ENCODE data around the gene SLCO3A1.

SLCO3A1 gene

GRCh38 chr15:91891101-91891500 is 37.6 kb downstream of the SLCO3A1 start:
- Histone ChIP-seq H3K27ac (ENCODE audit: low read length) (no peak overlapping the region), H4K20me1 (ENCODE audit: insufficient read depth, low read length) (no peaks in the 10 kb centered on the region), H3K27me3 (ENCODE audit: insufficient read depth, low read length, poor library complexity) (no peaks in the 10 kb centered on the region), H3K4me2 (ENCODE audit: insufficient read depth, low read length) (no peak overlapping the region), H3K4me3 (ENCODE audit: low read depth in 1 of 2, low read length in 2 of 2) (no peak overlapping the region), H3K9me3 (ENCODE audit: insufficient read depth, low read length, severe bottlenecking) (no peaks in the 10 kb centered on the region), H2AFZ (ENCODE audit: low read depth, low read length) (no peak overlapping the region), H3K36me3 (ENCODE audit: insufficient read depth, low read length) (no peaks in the 10 kb centered on the region), H3K79me2 (ENCODE audit: insufficient read depth, low read length) (no peaks in the 10 kb centered on the region), H3K4me1 (ENCODE audit: insufficient read depth, low read length) (no peaks in the 10 kb centered on the region), H3K9ac (ENCODE audit: low read depth, low read length) (no peak overlapping the region)
- TF ChIP-seq EZH2 (IDR thresholded peaks at IDR 0.05; ENCODE audit: borderline replicate concordance, low read depth, low read length, severe bottlenecking), result no peak
- ATAC-seq (ENCODE audit: insufficient read depth, low read depth), result no peak
- DNase-seq, result no peak

GRCh38 chr15:91891788-91892345 is 38.4 kb downstream of the SLCO3A1 start:
- Histone ChIP-seq H3K4me3 (ENCODE audit: low read depth in 1 of 2, low read length in 2 of 2) (no peak overlapping the region), H3K4me1 (ENCODE audit: insufficient read depth, low read length) (no peaks in the 10 kb centered on the region), H3K27ac (ENCODE audit: low read length) (no peak overlapping the region), H3K9me3 (ENCODE audit: insufficient read depth, low read length, severe bottlenecking) (no peaks in the 10 kb centered on the region), H3K79me2 (ENCODE audit: insufficient read depth, low read length) (no peaks in the 10 kb centered on the region), H3K36me3 (ENCODE audit: insufficient read depth, low read length) (no peaks in the 10 kb centered on the region), H4K20me1 (ENCODE audit: insufficient read depth, low read length) (no peaks in the 10 kb centered on the region), H3K27me3 (ENCODE audit: insufficient read depth, low read length, poor library complexity) (no peaks in the 10 kb centered on the region), H3K9ac (ENCODE audit: low read depth, low read length) (no peak overlapping the region), H3K4me2 (ENCODE audit: insufficient read depth, low read length) (no peak overlapping the region), H2AFZ (ENCODE audit: low read depth, low read length) (no peak overlapping the region)
- DNase-seq, result no peak
- TF ChIP-seq EZH2 (IDR thresholded peaks at IDR 0.05; ENCODE audit: borderline replicate concordance, low read depth, low read length, severe bottlenecking) (no peak), CTCF (IDR thresholded peaks at IDR 0.05; ENCODE audit: borderline replicate concordance, extremely low read depth, low read length, poor library complexity, severe bottlenecking) (no peak)
- no peak for ATAC-seq (ENCODE audit: insufficient read depth, low read depth)

- Histone ChIP-seq H3K27ac (ENCODE audit: low read length) (no peak overlapping the region), H3K4me1 (ENCODE audit: insufficient read depth, low read length) (no peaks in the 10 kb centered on the region), H3K9ac (ENCODE audit: low read depth, low read length) (no peak overlapping the region), H3K27me3 (ENCODE audit: insufficient read depth, low read length, poor library complexity) (no peaks in the 10 kb centered on the region), H3K4me3 (ENCODE audit: low read depth in 1 of 2, low read length in 2 of 2) (no peak overlapping the region), H3K9me3 (ENCODE audit: insufficient read depth, low read length, severe bottlenecking) (no peaks in the 10 kb centered on the region), H3K4me2 (ENCODE audit: insufficient read depth, low read length) (no peak overlapping the region), H4K20me1 (ENCODE audit: insufficient read depth, low read length) (no peaks in the 10 kb centered on the region), H3K36me3 (ENCODE audit: insufficient read depth, low read length) (no peaks in the 10 kb centered on the region), H2AFZ (ENCODE audit: low read depth, low read length) (no peak overlapping the region), H3K79me2 (ENCODE audit: insufficient read depth, low read length) (no peaks in the 10 kb centered on the region)
- no peak for ATAC-seq (ENCODE audit: insufficient read depth, low read depth)
- no peak for DNase-seq
- TF ChIP-seq CTCF (IDR thresholded peaks at IDR 0.05; ENCODE audit: borderline replicate concordance, extremely low read depth, low read length, poor library complexity, severe bottlenecking) (no peak), EZH2 (IDR thresholded peaks at IDR 0.05; ENCODE audit: borderline replicate concordance, low read depth, low read length, severe bottlenecking) (no peak)
Observed at GRCh38 chr15:91892436-91892835, 38.9 kb downstream of the SLCO3A1 start.

GRCh38 chr15:91894606-91895005 is 41.1 kb downstream of the SLCO3A1 start:
- no peaks in the 10 kb centered on the region for H4K20me1 ChIP-seq (ENCODE audit: insufficient read depth, low read length)
- H3K27me3 ChIP-seq (ENCODE audit: insufficient read depth, low read length, poor library complexity), result no peaks in the 10 kb centered on the region
- DNase-seq (no peak), ATAC-seq (ENCODE audit: insufficient read depth, low read depth) (no peak)
- no peaks in the 10 kb centered on the region for H3K4me1 ChIP-seq (ENCODE audit: insufficient read depth, low read length)
- no peaks in the 10 kb centered on the region for H3K36me3 ChIP-seq (ENCODE audit: insufficient read depth, low read length)
- TF ChIP-seq EZH2 (IDR thresholded peaks at IDR 0.05; ENCODE audit: borderline replicate concordance, low read depth, low read length, severe bottlenecking) (no peak), CTCF (IDR thresholded peaks at IDR 0.05; ENCODE audit: borderline replicate concordance, extremely low read depth, low read length, poor library complexity, severe bottlenecking) (no peak)
- H3K4me2 ChIP-seq (ENCODE audit: insufficient read depth, low read length), result no peak overlapping the region
- H3K9me3 ChIP-seq (ENCODE audit: insufficient read depth, low read length, severe bottlenecking), result no peaks in the 10 kb centered on the region
- no peak overlapping the region for H3K27ac ChIP-seq (ENCODE audit: low read length)
- no peak overlapping the region for H2AFZ ChIP-seq (ENCODE audit: low read depth, low read length)
- no peak overlapping the region for H3K9ac ChIP-seq (ENCODE audit: low read depth, low read length)
- H3K79me2 ChIP-seq (ENCODE audit: insufficient read depth, low read length), result no peaks in the 10 kb centered on the region
- H3K4me3 ChIP-seq (ENCODE audit: low read depth in 1 of 2, low read length in 2 of 2), result no peak overlapping the region
